22Rv1 (cell line): ENCODE results near the gene NOTCH2.

Experiments
- ZFX ChIP-seq: fragments of 450-650 bp; IDR thresholded peaks from 2 replicates; pipeline ENCODE4 v1.6.1; 2017; ENCODE audit warnings: antibody characterized with exemption, borderline replicate concordance
- TF ChIP-seq, protein P1 (sequence below): fragments of 450-650 bp; IDR thresholded peaks from 2 replicates; pipeline ENCODE4 v1.5.1; 2017; ENCODE audit warnings: mild to moderate bottlenecking

DNA sequence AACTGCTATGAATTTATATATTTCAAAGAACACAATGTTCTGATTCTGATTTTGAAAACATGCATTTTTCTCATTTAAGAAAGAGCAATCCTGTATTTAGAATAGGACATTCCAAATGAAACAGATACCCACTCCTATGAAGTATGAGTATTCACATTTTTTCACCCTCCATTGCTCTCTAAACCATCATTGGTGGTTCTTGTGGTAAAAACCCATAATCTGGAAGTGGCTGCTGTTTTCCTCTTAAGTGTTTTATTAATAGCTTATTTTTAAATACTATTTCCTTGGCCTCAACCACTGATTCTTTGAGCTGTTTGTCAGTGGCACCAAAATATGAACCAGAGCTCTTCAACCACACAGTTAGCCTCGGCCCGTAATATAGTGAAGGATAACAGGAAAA, 113.2 kb downstream of the NOTCH2 start:
- TF ChIP-seq, protein P1, sequence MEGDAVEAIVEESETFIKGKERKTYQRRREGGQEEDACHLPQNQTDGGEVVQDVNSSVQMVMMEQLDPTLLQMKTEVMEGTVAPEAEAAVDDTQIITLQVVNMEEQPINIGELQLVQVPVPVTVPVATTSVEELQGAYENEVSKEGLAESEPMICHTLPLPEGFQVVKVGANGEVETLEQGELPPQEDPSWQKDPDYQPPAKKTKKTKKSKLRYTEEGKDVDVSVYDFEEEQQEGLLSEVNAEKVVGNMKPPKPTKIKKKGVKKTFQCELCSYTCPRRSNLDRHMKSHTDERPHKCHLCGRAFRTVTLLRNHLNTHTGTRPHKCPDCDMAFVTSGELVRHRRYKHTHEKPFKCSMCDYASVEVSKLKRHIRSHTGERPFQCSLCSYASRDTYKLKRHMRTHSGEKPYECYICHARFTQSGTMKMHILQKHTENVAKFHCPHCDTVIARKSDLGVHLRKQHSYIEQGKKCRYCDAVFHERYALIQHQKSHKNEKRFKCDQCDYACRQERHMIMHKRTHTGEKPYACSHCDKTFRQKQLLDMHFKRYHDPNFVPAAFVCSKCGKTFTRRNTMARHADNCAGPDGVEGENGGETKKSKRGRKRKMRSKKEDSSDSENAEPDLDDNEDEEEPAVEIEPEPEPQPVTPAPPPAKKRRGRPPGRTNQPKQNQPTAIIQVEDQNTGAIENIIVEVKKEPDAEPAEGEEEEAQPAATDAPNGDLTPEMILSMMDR = no peak
- no peak for TF ChIP-seq ZFX
